ENCODE measurements around the gene MKRN2. TPM values are rescaled to one million over a fixed set of nuclear protein-coding genes. Genes with fewer than 3 reads are reported as not detected.

MKRN2 gene
- total RNA-seq, 1 donor from 2014 or later: 25.2 TPM

DNA sequence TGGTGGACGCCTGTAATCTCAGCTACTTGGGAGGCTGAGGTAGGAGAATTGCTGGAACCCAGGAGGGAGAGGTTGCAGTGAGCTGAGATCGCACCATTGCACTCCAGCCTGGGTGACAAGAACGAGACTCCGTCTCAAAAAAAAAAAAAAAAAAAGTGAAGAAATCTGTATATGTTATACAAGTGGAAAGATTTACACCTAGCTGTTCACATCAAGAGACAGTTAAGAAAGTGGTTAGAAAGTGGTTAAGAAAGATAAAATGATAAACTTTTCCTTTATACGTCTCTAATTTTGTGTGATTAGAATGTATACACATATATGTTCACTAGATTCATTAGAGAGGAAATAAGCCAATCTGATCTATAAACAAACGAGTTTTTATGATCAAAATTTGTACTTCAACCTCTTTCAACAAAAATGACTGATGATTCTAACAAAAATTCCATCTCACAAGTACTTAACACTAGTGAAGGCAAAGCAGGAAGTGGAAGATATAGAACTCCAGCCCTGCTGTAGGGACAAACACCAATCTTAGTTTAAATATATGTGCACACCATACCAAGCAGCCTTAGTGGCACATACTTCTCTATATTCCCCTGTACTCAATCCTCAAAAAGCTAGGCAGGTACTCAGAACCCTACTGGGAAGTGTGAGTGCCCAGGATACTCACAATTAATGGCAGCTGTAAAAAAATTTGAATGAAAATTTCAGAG lies 55.8 kb downstream of the MKRN2 start:
- H3K9me3 ChIP-seq: no peaks in the 10 kb centered on the region
- peaks cover 40 to 62% of the 10 kb centered on the region in 2 donors for H3K36me3 ChIP-seq
- no peak overlapping the region for H3K4me3 ChIP-seq
- TF ChIP-seq CTCF (IDR thresholded peaks at IDR 0.05): no peak
- H3K27ac ChIP-seq: no peak overlapping the region
- no peaks in the 10 kb centered on the region for H3K4me1 ChIP-seq
- intact Hi-C loops (cut with DNase I): no loop called here
- no peaks in the 10 kb centered on the region for H3K27me3 ChIP-seq
- DNase-seq (ENCODE audit: low spot score in 2 of 2): no peak

DNA sequence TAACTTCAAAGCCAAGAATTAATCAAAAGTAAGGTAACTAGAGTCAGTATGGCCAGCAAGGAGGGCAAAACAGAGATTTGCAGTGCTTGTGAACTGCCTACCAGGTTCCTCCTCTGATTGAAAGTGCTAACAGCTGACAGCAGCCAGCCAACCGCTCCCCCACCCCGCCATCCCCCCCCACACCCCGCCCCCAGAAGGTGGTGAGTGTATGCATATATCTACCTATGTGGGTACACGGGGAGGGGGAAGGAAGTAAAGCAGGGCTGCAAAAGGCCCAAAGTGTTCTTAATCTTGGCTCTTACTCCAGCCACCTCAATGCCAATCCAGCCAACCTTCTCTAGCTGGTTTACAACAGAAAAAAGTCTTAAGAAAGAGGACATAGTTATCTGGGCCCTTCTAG lies 56.4 kb downstream of the MKRN2 start:
- H3K9me3 ChIP-seq: no peaks in the 10 kb centered on the region

GRCh38 chr3:12615266-12615665 lies 58.4 kb downstream of the MKRN2 start:
- no peaks in the 10 kb centered on the region for H3K9me3 ChIP-seq
- peaks cover 36 to 52% of the 10 kb centered on the region in 2 donors for H3K36me3 ChIP-seq
- H3K27ac ChIP-seq: no peak overlapping the region
- no peaks in the 10 kb centered on the region for H3K4me1 ChIP-seq
- DNase-seq (ENCODE audit: low spot score in 2 of 2): no peak
- no peak overlapping the region for H3K4me3 ChIP-seq
- TF ChIP-seq CTCF (IDR thresholded peaks at IDR 0.05): no peak
- intact Hi-C loops (cut with DNase I): no loop called here
- H3K27me3 ChIP-seq: no peaks in the 10 kb centered on the region

More for the DNA sequence above, 56.4 kb downstream of the MKRN2 start:
- no peak for TF ChIP-seq CTCF (IDR thresholded peaks at IDR 0.05)
- H3K4me1 ChIP-seq: no peaks in the 10 kb centered on the region
- no peak for DNase-seq (ENCODE audit: low spot score in 2 of 2)
- no peaks in the 10 kb centered on the region for H3K27me3 ChIP-seq
- intact Hi-C loops (cut with DNase I): no loop called here
- H3K4me3 ChIP-seq: no peak overlapping the region
- H3K36me3 ChIP-seq: peaks cover 41 to 61% of the 10 kb centered on the region in 2 donors
- no peak overlapping the region for H3K27ac ChIP-seq

DNA sequence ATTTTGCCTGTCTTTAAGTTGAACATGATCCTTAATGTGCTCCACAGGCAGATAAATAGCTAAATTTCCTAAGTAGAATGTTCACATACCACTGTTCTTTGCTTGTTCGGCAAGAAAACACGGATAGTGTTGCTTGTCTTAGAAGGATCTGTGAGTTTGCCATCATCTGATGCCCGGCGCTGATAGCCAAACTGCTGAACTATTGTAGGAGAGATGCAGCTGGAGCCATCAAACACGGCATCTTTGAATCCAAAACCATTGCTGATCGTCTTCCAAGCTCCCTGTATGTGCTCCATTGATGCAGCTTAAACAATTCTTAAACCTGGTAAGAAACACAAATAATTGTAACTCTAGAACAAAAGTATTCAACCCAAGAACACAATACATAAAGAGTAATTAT lies 61.5 kb downstream of the MKRN2 start:
- DNase-seq (ENCODE audit: low spot score in 2 of 2): no peak
- peaks cover 0 to 5% of the 10 kb centered on the region in 2 donors for H3K4me1 ChIP-seq
- no peak overlapping the region for H3K27ac ChIP-seq
- H3K4me3 ChIP-seq: no peak overlapping the region
- no peaks in the 10 kb centered on the region for H3K9me3 ChIP-seq
- H3K27me3 ChIP-seq: no peaks in the 10 kb centered on the region
- H3K36me3 ChIP-seq: peaks cover 23 to 40% of the 10 kb centered on the region in 2 donors
- intact Hi-C loops (cut with DNase I): no loop called here
- TF ChIP-seq CTCF (IDR thresholded peaks at IDR 0.05): no peak

GRCh38 chr3:12620305-12620704 lies 63.4 kb downstream of the MKRN2 start:
- H3K36me3 ChIP-seq: peaks cover 19 to 29% of the 10 kb centered on the region in 2 donors
- H3K27ac ChIP-seq: no peak overlapping the region
- no peaks in the 10 kb centered on the region for H3K9me3 ChIP-seq
- intact Hi-C loops (cut with DNase I): no loop called here
- no peak overlapping the region for H3K4me3 ChIP-seq
- no peak for DNase-seq (ENCODE audit: low spot score in 2 of 2)
- no peak for TF ChIP-seq CTCF (IDR thresholded peaks at IDR 0.05)
- peaks cover 0 to 14% of the 10 kb centered on the region in 2 donors for H3K4me1 ChIP-seq
- no peaks in the 10 kb centered on the region for H3K27me3 ChIP-seq

All from ascending aorta (tissue), 2 donors.